SK-N-SH (cell line): ENCODE results near the gene MYCBPAP. TPM values are rescaled to one million over a fixed set of nuclear protein-coding genes. Genes with fewer than 3 reads are reported as not detected.

ENCODE experiments used
- CTCF ChIA-PET: fragments of 300-600, 350-600 bp; formaldehyde crosslinking; extraction: SDS; loops from one replicate; lab custom pipeline; 2021; lab: Yijun Ruan, JAX
- POLR2A ChIA-PET: fragments of 350-600 bp; sonication (Branson Sonifier 250); formaldehyde crosslinking; extraction: SDS; loops from one replicate; lab custom pipeline; 2020; ENCODE audit warnings: antibody characterized with exemption, inconsistent platforms; lab: Yijun Ruan, JAX
- DNase-seq: peaks from one replicate; pipeline ENCODE4 v3.0.0; 2012
- H2AFZ ChIP-seq: fragments of 200-600 bp; sonication (generic); 2 replicates; pipeline ENCODE4 v1.8.1; 2016; ENCODE audit warnings: antibody characterized with exemption, mild to moderate bottlenecking, low read depth
- H3F3A ChIP-seq: fragments of 200-600 bp; sonication (generic); replicated peaks from 2 replicates; pipeline ENCODE3; 2016; ENCODE audit warnings: antibody characterized with exemption, mild to moderate bottlenecking; ENCODE audit not compliant: insufficient read depth
- H3K27ac ChIP-seq, 2 experiments: fragments of 200-500 bp in 1 of 2; fragments of 200-600 bp in 1 of 2; sonication (Bioruptor generic) in 1 of 2; sonication (generic), shearing (Covaris generic) in 1 of 2; 2 replicates each; pipeline versions ENCODE4 v1.5.1 to v1.6.1; 2014 to 2016; ENCODE audit warnings: low read depth in 2 of 2, inconsistent platforms in 1 of 2, low read length in 1 of 2, mild to moderate bottlenecking in 1 of 2, mixed read lengths in 1 of 2
- H3K27me3 ChIP-seq: fragments of 200-600 bp; sonication (generic), shearing (Covaris generic); 2 replicates; pipeline ENCODE4 v1.6.1; 2016; ENCODE audit warnings: mixed run types; ENCODE audit not compliant: insufficient read depth
- H3K36me3 ChIP-seq, 2 experiments: fragments of 200-500 bp in 1 of 2; fragments of 200-600 bp in 1 of 2; sonication (Bioruptor generic) in 1 of 2; sonication (generic) in 1 of 2; replicated peaks in 1 of 2; 2 replicates each; pipeline versions ENCODE3 to v1.5.1; 2014 to 2016; ENCODE audit warnings: low read length in 1 of 2, mild to moderate bottlenecking in 1 of 2; ENCODE audit not compliant: insufficient read depth in 2 of 2, control insufficient read depth in 1 of 2
- H3K4me1 ChIP-seq, 2 experiments: fragments of 200-500 bp in 1 of 2; fragments of 200-600 bp in 1 of 2; sonication (Bioruptor generic) in 1 of 2; sonication (generic), shearing (Covaris generic) in 1 of 2; 2 replicates each; pipeline versions ENCODE4 v1.5.1 to v1.6.1; 2014 to 2016; ENCODE audit warnings: low read depth in 1 of 2, low read length in 1 of 2, mixed run types in 1 of 2; ENCODE audit not compliant: insufficient read depth in 2 of 2, control insufficient read depth in 1 of 2
- H3K4me2 ChIP-seq: fragments of 200-600 bp; sonication (generic), shearing (Covaris generic); 2 replicates; pipeline ENCODE4 v1.6.1; 2017; ENCODE audit warnings: mixed run types
- H3K4me3 ChIP-seq, 2 experiments: fragments of 200-500 bp in 1 of 2; fragments of 200-600 bp in 1 of 2; sonication (Bioruptor generic) in 1 of 2; sonication (generic), shearing (Covaris generic) in 1 of 2; 2 replicates each; pipeline versions ENCODE4 v1.5.1 to v1.8.1; 2014 to 2016; ENCODE audit warnings: low read depth in 2 of 2, inconsistent platforms in 1 of 2, low read length in 1 of 2, mild to moderate bottlenecking in 1 of 2, mixed read lengths in 1 of 2, moderate library complexity in 1 of 2
- H3K79me2 ChIP-seq: fragments of 200-600 bp; sonication (generic); 2 replicates; pipeline ENCODE4 v1.8.1; 2017; ENCODE audit warnings: mild to moderate bottlenecking; ENCODE audit not compliant: insufficient read depth
- H3K9ac ChIP-seq: fragments of 200-600 bp; sonication (generic); 2 replicates; pipeline ENCODE4 v1.6.1; 2017; ENCODE audit warnings: mixed run types
- H3K9me2 ChIP-seq: fragments of 200-600 bp; sonication (generic); 2 replicates; pipeline ENCODE4 v1.6.1; 2017; ENCODE audit warnings: mixed run types
- H3K9me3 ChIP-seq: fragments of 200-600 bp; sonication (generic); 2 replicates; pipeline ENCODE4 v1.6.1; 2017; ENCODE audit warnings: mixed run types, mild to moderate bottlenecking, moderate library complexity
- H4K20me1 ChIP-seq: fragments of 200-600 bp; sonication (generic); 2 replicates; pipeline ENCODE4 v1.6.1; 2017; ENCODE audit warnings: mild to moderate bottlenecking, mixed run types; ENCODE audit not compliant: insufficient read depth
- CHD2 ChIP-seq: fragments of 150-350 bp; IDR thresholded peaks from 2 replicates; pipeline ENCODE4 v1.6.1; 2018; ENCODE audit warnings: low read length; ENCODE audit not compliant: partially characterized antibody
- ELF1 ChIP-seq: IDR thresholded peaks from 2 replicates; pipeline ENCODE4 v1.4.0; 2012
- EP300 ChIP-seq, 2 experiments: IDR thresholded peaks; 2 replicates each; pipeline versions ENCODE4 v1.4.0 to v1.6.1; 2012; ENCODE audit warnings: borderline replicate concordance in 1 of 2, low read depth in 1 of 2, low read length in 1 of 2
- EZH2phosphoT487 ChIP-seq: fragments of 200-600 bp; sonication (generic); IDR thresholded peaks from 2 replicates; pipeline ENCODE4 v1.6.1; 2017; ENCODE audit warnings: low read depth, mixed run types, mild to moderate bottlenecking, antibody characterized with exemption, moderate library complexity, borderline replicate concordance
- FOSL2 ChIP-seq: IDR thresholded peaks from 2 replicates; pipeline ENCODE4 v1.4.0; 2012; ENCODE audit warnings: low read depth, mild to moderate bottlenecking, moderate library complexity, borderline replicate concordance
- JUND ChIP-seq: IDR thresholded peaks from 2 replicates; pipeline ENCODE4 v1.4.0; 2012
- RAD21 ChIP-seq: IDR thresholded peaks from 2 replicates; pipeline ENCODE4 v1.6.1; 2012; ENCODE audit warnings: mild to moderate bottlenecking, low read length
- RCOR1 ChIP-seq: fragments of 150-350 bp; IDR thresholded peaks from 2 replicates; pipeline ENCODE4 v1.6.1; 2017; ENCODE audit warnings: antibody characterized with exemption, low read length
- RXRA ChIP-seq: IDR thresholded peaks from 2 replicates; pipeline ENCODE4 v1.4.0; 2012; ENCODE audit warnings: low read depth, mild to moderate bottlenecking, borderline replicate concordance
- SIN3A ChIP-seq: IDR thresholded peaks from 2 replicates; pipeline ENCODE4 v1.6.1; 2012; ENCODE audit warnings: low read depth, mild to moderate bottlenecking, low read length, moderate library complexity, borderline replicate concordance
- SMC3 ChIP-seq: IDR thresholded peaks from 2 replicates; pipeline ENCODE4 v1.6.1; 2012; ENCODE audit warnings: low read depth, low read length, improper control_type of control experiment
- WGBS: methylation state at CpG from one replicate; pipeline ENCODE4 v1.1.6; 2017; ENCODE audit warnings: low lambda C conversion rate; 5-methylcytosine and 5-hydroxymethylcytosine counted together
- polyA plus RNA-seq, 3 experiments: library from polyadenylated mRNA; depleted of rRNA; stranded (reverse); fragments of >200 nt; gene quantifications; 2 replicates each; pipeline ENCODE4 v1.2.3, GENCODE V29; 2012
- TF ChIP-seq, protein P1 (sequence below): IDR thresholded peaks from 2 replicates; pipeline ENCODE4 v1.4.0; 2012; ENCODE audit warnings: low read depth, borderline replicate concordance
- TF ChIP-seq, protein P2 (sequence below): IDR thresholded peaks from 2 replicates; pipeline ENCODE4 v1.4.0; 2012; ENCODE audit warnings: low read depth, borderline replicate concordance
- TF ChIP-seq, protein P3 (sequence below): fragments of 150-350 bp; IDR thresholded peaks from 2 replicates; pipeline ENCODE4 v1.6.1; 2016; ENCODE audit warnings: mild to moderate bottlenecking, low read depth, low read length
- TF ChIP-seq, protein P4 (sequence below): fragments of 150-350 bp; IDR thresholded peaks from 2 replicates; pipeline ENCODE4 v1.6.1; 2017; ENCODE audit warnings: antibody characterized with exemption, low read length, low read depth, borderline replicate concordance
- TF ChIP-seq, protein P5 (sequence below): IDR thresholded peaks from 2 replicates; pipeline ENCODE4 v1.6.1; 2012; ENCODE audit warnings: mild to moderate bottlenecking, low read depth, low read length, moderate library complexity
- TF ChIP-seq, protein P6 (sequence below): fragments of 200-600 bp; sonication (generic); IDR thresholded peaks from 2 replicates; pipeline ENCODE4 v1.6.1; 2017; ENCODE audit warnings: antibody characterized with exemption, mild to moderate bottlenecking, moderate library complexity

Gene MYCBPAP
- polyA plus RNA-seq, 1 of the 3 experiments (the other 2 are of a cell fraction): 2.4 TPM

DNA sequence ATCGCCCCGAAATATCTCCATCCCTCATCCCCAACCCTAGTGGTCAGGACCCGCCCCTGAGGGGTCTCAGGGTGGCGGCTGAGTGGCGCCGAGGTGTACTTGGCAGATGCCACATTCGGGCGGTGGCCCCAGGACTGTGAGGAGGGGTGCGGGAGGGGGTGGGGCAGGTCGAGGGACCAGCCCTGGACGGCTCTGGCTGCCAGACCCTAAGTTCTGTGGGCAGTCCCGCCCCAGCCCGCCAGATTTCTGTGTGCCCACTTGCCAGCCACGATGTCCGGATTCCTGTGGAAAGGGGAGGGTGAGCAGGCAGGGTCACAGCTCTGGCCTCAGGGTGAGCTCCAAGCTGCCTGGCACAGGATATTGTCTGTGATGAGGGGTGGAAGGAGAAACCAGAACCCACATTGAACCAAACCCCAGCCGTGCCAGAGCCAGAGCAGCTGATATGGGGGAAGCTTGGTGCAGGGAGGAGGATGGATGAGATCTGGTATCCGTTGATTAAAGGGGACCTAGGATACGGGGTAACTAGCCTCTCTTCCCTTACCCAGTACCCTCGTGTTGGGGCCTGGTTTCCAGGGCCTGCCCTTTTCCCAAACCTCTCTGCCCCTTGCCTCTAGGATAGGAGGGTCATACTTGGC, 38.5 kb upstream of the MYCBPAP start (continued):
- TF ChIP-seq, protein P1, sequence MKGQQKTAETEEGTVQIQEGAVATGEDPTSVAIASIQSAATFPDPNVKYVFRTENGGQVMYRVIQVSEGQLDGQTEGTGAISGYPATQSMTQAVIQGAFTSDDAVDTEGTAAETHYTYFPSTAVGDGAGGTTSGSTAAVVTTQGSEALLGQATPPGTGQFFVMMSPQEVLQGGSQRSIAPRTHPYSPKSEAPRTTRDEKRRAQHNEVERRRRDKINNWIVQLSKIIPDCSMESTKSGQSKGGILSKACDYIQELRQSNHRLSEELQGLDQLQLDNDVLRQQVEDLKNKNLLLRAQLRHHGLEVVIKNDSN: no peak
- TF ChIP-seq, protein P2, sequence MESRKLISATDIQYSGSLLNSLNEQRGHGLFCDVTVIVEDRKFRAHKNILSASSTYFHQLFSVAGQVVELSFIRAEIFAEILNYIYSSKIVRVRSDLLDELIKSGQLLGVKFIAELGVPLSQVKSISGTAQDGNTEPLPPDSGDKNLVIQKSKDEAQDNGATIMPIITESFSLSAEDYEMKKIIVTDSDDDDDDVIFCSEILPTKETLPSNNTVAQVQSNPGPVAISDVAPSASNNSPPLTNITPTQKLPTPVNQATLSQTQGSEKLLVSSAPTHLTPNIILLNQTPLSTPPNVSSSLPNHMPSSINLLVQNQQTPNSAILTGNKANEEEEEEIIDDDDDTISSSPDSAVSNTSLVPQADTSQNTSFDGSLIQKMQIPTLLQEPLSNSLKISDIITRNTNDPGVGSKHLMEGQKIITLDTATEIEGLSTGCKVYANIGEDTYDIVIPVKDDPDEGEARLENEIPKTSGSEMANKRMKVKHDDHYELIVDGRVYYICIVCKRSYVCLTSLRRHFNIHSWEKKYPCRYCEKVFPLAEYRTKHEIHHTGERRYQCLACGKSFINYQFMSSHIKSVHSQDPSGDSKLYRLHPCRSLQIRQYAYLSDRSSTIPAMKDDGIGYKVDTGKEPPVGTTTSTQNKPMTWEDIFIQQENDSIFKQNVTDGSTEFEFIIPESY: no peak
- TF ChIP-seq RCOR1: no peak
- TF ChIP-seq CHD2: no peak
- TF ChIP-seq SIN3A: no peak

DNA sequence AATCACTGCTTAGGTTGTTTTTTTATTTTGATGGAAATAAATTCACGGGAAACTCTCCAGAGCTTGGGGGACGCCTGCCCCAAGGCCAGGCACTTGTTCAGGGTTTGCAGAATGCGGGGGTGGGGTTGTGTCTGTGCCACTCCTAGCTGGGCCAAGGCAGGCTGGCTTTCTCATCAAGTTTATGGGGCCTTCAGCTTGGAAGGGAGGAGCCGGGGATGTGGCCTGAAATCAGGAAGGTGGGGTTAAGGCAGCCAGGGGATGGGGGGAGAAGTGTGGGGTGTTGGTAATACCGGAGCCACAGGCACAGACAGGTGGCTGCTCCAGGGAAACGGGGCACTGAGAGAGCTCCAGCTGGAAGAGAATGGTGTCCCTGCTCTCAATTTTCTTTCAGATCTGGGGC, 37.8 kb upstream of the MYCBPAP start:
- DNase-seq: no peak

More for the DNA sequence above, 37.8 kb upstream of the MYCBPAP start:
- no peak overlapping the region for H3K9ac ChIP-seq
- no peaks in the 10 kb centered on the region for H3K36me3 ChIP-seq
- ChIA-PET CTCF (interaction anchor here (0.8 to 5.6 kb wide), 8 partner anchors 8 to 313 kb away, joined by 3 to 53 read pairs (median 4); partner anchors contain the start of genes LRRC59 and RSAD1), POLR2A (interaction anchor here (0.6 kb wide), 1 partner anchor 82 kb away, joined by 3 read pairs; no protein-coding TSS in a partner anchor)
- WGBS: 91% methylated on average over 6 of the region's 6 CpGs
- no peaks in the 10 kb centered on the region for H3K27me3 ChIP-seq
- no peaks in the 10 kb centered on the region for H3K79me2 ChIP-seq
- no peaks in the 10 kb centered on the region for H3K9me3 ChIP-seq
- no peak overlapping the region for H3K4me3 ChIP-seq
- no peaks in the 10 kb centered on the region; the same call in 1 of the 2 replicates for H4K20me1 ChIP-seq
- no peak overlapping the region for H3K27ac ChIP-seq
- no peaks in the 10 kb centered on the region for H3F3A ChIP-seq
- H2AFZ ChIP-seq: no peak overlapping the region
- peaks cover 0 to 17% of the 10 kb centered on the region in 2 experiments; a peak in 1 of 4 replicates for H3K4me1 ChIP-seq
- no peak overlapping the region for H3K4me2 ChIP-seq
- TF ChIP-seq, protein P3, sequence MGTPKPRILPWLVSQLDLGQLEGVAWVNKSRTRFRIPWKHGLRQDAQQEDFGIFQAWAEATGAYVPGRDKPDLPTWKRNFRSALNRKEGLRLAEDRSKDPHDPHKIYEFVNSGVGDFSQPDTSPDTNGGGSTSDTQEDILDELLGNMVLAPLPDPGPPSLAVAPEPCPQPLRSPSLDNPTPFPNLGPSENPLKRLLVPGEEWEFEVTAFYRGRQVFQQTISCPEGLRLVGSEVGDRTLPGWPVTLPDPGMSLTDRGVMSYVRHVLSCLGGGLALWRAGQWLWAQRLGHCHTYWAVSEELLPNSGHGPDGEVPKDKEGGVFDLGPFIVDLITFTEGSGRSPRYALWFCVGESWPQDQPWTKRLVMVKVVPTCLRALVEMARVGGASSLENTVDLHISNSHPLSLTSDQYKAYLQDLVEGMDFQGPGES: no peak
- TF ChIP-seq JUND (no peak), EZH2phosphoT487 (no peak), SIN3A (no peak), EP300 (IDR thresholded peaks at IDR 0.05; ENCODE audit: borderline replicate concordance in 1 of 2, low read depth in 1 of 2, low read length in 1 of 2) (no peak), RXRA (no peak), RAD21 (no peak), FOSL2 (no peak), ELF1 (no peak), RCOR1 (no peak), CHD2 (no peak), SMC3 (no peak)
- TF ChIP-seq, protein P4, sequence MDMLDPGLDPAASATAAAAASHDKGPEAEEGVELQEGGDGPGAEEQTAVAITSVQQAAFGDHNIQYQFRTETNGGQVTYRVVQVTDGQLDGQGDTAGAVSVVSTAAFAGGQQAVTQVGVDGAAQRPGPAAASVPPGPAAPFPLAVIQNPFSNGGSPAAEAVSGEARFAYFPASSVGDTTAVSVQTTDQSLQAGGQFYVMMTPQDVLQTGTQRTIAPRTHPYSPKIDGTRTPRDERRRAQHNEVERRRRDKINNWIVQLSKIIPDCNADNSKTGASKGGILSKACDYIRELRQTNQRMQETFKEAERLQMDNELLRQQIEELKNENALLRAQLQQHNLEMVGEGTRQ: no peak
- TF ChIP-seq, protein P5, sequence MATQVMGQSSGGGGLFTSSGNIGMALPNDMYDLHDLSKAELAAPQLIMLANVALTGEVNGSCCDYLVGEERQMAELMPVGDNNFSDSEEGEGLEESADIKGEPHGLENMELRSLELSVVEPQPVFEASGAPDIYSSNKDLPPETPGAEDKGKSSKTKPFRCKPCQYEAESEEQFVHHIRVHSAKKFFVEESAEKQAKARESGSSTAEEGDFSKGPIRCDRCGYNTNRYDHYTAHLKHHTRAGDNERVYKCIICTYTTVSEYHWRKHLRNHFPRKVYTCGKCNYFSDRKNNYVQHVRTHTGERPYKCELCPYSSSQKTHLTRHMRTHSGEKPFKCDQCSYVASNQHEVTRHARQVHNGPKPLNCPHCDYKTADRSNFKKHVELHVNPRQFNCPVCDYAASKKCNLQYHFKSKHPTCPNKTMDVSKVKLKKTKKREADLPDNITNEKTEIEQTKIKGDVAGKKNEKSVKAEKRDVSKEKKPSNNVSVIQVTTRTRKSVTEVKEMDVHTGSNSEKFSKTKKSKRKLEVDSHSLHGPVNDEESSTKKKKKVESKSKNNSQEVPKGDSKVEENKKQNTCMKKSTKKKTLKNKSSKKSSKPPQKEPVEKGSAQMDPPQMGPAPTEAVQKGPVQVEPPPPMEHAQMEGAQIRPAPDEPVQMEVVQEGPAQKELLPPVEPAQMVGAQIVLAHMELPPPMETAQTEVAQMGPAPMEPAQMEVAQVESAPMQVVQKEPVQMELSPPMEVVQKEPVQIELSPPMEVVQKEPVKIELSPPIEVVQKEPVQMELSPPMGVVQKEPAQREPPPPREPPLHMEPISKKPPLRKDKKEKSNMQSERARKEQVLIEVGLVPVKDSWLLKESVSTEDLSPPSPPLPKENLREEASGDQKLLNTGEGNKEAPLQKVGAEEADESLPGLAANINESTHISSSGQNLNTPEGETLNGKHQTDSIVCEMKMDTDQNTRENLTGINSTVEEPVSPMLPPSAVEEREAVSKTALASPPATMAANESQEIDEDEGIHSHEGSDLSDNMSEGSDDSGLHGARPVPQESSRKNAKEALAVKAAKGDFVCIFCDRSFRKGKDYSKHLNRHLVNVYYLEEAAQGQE: no peak
- TF ChIP-seq, protein P6, sequence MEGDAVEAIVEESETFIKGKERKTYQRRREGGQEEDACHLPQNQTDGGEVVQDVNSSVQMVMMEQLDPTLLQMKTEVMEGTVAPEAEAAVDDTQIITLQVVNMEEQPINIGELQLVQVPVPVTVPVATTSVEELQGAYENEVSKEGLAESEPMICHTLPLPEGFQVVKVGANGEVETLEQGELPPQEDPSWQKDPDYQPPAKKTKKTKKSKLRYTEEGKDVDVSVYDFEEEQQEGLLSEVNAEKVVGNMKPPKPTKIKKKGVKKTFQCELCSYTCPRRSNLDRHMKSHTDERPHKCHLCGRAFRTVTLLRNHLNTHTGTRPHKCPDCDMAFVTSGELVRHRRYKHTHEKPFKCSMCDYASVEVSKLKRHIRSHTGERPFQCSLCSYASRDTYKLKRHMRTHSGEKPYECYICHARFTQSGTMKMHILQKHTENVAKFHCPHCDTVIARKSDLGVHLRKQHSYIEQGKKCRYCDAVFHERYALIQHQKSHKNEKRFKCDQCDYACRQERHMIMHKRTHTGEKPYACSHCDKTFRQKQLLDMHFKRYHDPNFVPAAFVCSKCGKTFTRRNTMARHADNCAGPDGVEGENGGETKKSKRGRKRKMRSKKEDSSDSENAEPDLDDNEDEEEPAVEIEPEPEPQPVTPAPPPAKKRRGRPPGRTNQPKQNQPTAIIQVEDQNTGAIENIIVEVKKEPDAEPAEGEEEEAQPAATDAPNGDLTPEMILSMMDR: no peak
- H3K9me2 ChIP-seq: no peaks in the 10 kb centered on the region
